Calu3 (cell line): ENCODE data around the gene BAG1. TPM values are rescaled to one million over a fixed set of nuclear protein-coding genes. Genes with fewer than 3 reads are reported as not detected.
A peak's percentile ranks its signal among the peaks of the same experiment; 100 is the strongest.

ENCODE experiments used
- BruUV-seq: library from RNA; stranded (reverse); fragments of 400-500 nt; replicated peaks from 2 replicates; lab custom pipeline; 2021; lab: Mats Ljungman, UMichigan
- CTCF ChIA-PET: fragments of 300-600 bp; sonication (Branson Sonifier 250); formaldehyde crosslinking; loops from one replicate; lab custom pipeline; 2022; ENCODE audit warnings: antibody characterized with exemption; lab: Charles Lee
- DNase-seq: peaks from one replicate; pipeline ENCODE4 v3.0.0; 2022
- H3K27ac Mint-ChIP-seq: one replicate; pipeline ENCODE4 v1.8.0; 2022; ENCODE audit warnings: mixed read lengths; ENCODE audit not compliant: unreplicated experiment
- H3K27me3 Mint-ChIP-seq: one replicate; pipeline ENCODE4 v1.8.0; 2022; ENCODE audit warnings: mixed read lengths; ENCODE audit not compliant: unreplicated experiment
- H3K36me3 Mint-ChIP-seq: one replicate; pipeline ENCODE4 v1.8.0; 2022; ENCODE audit warnings: mild to moderate bottlenecking, moderate library complexity, mixed read lengths; ENCODE audit not compliant: insufficient read depth, unreplicated experiment
- H3K4me1 Mint-ChIP-seq: one replicate; pipeline ENCODE4 v1.8.0; 2022; ENCODE audit warnings: mild to moderate bottlenecking, low read depth, mixed read lengths; ENCODE audit not compliant: unreplicated experiment
- H3K4me3 Mint-ChIP-seq: one replicate; pipeline ENCODE4 v1.8.0; 2022; ENCODE audit warnings: mild to moderate bottlenecking, low read depth, moderate library complexity, mixed read lengths; ENCODE audit not compliant: unreplicated experiment
- H3K9me3 Mint-ChIP-seq: one replicate; pipeline ENCODE4 v1.8.0; 2022; ENCODE audit warnings: low read depth, mixed read lengths; ENCODE audit not compliant: unreplicated experiment
- CTCF ChIP-seq: fragments of 200-600 bp; IDR thresholded peaks from one replicate; pipeline ENCODE4 v1.8.0; 2022; ENCODE audit warnings: antibody characterized with exemption; ENCODE audit not compliant: unreplicated experiment
- intact Hi-C: fragments of 100-400 bp; cut with micrococcal nuclease; formaldehyde crosslinking; loops from one replicate; pipeline ENCODE4 v1.10.0; 2022; ENCODE audit not compliant: unreplicated experiment
- total RNA-seq: library from RNA; stranded (reverse); gene quantifications from 2 replicates; pipeline ENCODE4 v1.2.3, GENCODE V29; 2022

BAG1 gene
- total RNA-seq, 1 experiment from 2014 or later = 35.2 TPM

- BruUV-seq = no TSS peak
Observed at GRCh38 chr9:33220681-33221567, 43.6 kb downstream of the BAG1 start.

DNA sequence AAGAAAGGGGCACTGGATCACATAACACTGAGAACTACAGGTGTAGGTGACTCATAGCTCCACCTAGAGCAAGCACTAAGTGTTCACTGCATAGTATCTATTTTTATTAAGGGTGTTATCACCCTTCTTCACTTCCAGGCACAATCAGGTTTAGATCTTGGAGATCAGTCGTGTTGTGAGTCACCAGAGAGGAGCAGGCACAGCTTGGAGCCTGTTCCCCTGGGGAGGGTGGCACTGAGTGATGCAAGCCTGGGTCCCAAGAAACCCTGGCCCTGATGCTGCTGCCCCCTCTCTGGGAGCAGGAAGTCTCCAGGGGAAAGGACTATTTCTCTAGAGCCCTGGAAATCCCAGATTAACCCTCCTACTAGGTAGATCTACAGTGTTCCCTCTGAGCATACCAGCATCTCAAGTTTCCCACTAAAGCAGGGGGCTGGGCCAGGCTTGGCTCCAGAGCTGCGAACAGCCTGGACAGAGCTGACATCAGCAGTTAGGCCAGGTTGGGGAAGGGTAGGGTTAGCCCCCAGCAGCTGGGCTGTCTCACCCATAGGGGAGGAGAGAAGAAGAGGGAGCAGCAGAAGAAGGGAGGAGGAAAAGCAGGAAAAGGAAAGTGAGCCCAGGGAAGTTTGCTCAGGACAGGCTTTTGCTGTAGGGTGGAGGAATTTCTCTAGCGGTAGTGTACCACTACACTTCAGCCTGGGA is 52.7 kb downstream of the BAG1 start:
- intact Hi-C loops = no loop called here
- CTCF ChIA-PET = no interaction called here

More at GRCh38 chr9:33220681-33221567, 43.6 kb downstream of the BAG1 start:
- Mint-ChIP-seq H3K27me3 (no peaks in the 10 kb centered on the region), H3K9me3 (no peaks in the 10 kb centered on the region), H3K4me1 (peaks cover 10% of the 10 kb centered on the region), H3K36me3 (no peaks in the 10 kb centered on the region), H3K27ac (no peak overlapping the region), H3K4me3 (no peak overlapping the region)
- DNase-seq = no peak
- no peak for TF ChIP-seq CTCF
- CTCF ChIA-PET = no interaction called here
- intact Hi-C loops = loop anchor here (5.0 kb wide), 1 partner anchor 59 kb away; no protein-coding TSS in a partner anchor

GRCh38 chr9:33210006-33210715 is 54.3 kb downstream of the BAG1 start:
- CTCF ChIA-PET = no interaction called here
- no peaks in the 10 kb centered on the region for H3K9me3 Mint-ChIP-seq
- intact Hi-C loops = no loop called here

More for the DNA sequence above, 52.7 kb downstream of the BAG1 start:
- H3K4me3 Mint-ChIP-seq = no peak overlapping the region
- peaks cover 26% of the 10 kb centered on the region for H3K4me1 Mint-ChIP-seq
- H3K27ac Mint-ChIP-seq = no peak overlapping the region
- no peaks in the 10 kb centered on the region for H3K9me3 Mint-ChIP-seq
- peaks cover 5% of the 10 kb centered on the region for H3K36me3 Mint-ChIP-seq
- TF ChIP-seq CTCF = no peak
- H3K27me3 Mint-ChIP-seq = no peaks in the 10 kb centered on the region
- BruUV-seq = no TSS peak
- DNase-seq = peak; percentile 36

More at GRCh38 chr9:33210006-33210715, 54.3 kb downstream of the BAG1 start:
- H3K27me3 Mint-ChIP-seq = peaks cover 4% of the 10 kb centered on the region
- H3K4me3 Mint-ChIP-seq = no peak overlapping the region
- TF ChIP-seq CTCF = no peak
- H3K4me1 Mint-ChIP-seq = peaks cover 26% of the 10 kb centered on the region
- H3K27ac Mint-ChIP-seq = no peak overlapping the region
- no peak for DNase-seq
- BruUV-seq = no TSS peak
- H3K36me3 Mint-ChIP-seq = peaks cover 5% of the 10 kb centered on the region
